CD14-positive monocyte (primary cell): ENCODE data around the gene CARMIL1. TPM values are rescaled to one million over a fixed set of nuclear protein-coding genes. Genes with fewer than 3 reads are reported as not detected.

Source experiments
- DNase-seq, 3 donors: peaks; one replicate each; pipeline ENCODE4 v3.0.0-alpha.2; 2011 to 2022
- H2AFZ ChIP-seq: 2 replicates; pipeline ENCODE4 v1.6.0; 2012; ENCODE audit warnings: mild to moderate bottlenecking, low read depth, low read length, inconsistent platforms; ENCODE audit not compliant: insufficient read depth, poor library complexity, severe bottlenecking
- H3K27ac ChIP-seq, 2 donors: 1 replicate in 1 of 2; 2 replicates in 1 of 2; pipeline ENCODE4 v1.5.1; 2012 to 2013; ENCODE audit warnings: low read length in 2 of 2, control low read depth in 1 of 2, inconsistent platforms in 1 of 2, low read depth in 1 of 2, mild to moderate bottlenecking in 1 of 2
- H3K27me3 ChIP-seq, 2 donors: one replicate each; pipeline versions ENCODE4 v1.6.0 to v1.6.1; 2011 to 2013; ENCODE audit warnings: low read length in 2 of 2; ENCODE audit not compliant: control insufficient read depth in 2 of 2, insufficient read depth in 2 of 2
- H3K36me3 ChIP-seq, 2 donors: replicated peaks in 1 of 2; 1 replicate in 1 of 2; 2 replicates in 1 of 2; pipeline versions ENCODE4 v1.5.1 to v1.6.1; 2012 to 2013; ENCODE audit warnings: low read length in 2 of 2, control low read depth in 1 of 2, inconsistent platforms in 1 of 2, mild to moderate bottlenecking in 1 of 2; ENCODE audit not compliant: insufficient read depth in 2 of 2, control insufficient read depth in 1 of 2
- H3K4me1 ChIP-seq, 2 donors: 1 replicate in 1 of 2; 2 replicates in 1 of 2; pipeline versions ENCODE4 v1.5.1 to v1.6.1; 2012 to 2013; ENCODE audit warnings: low read length in 2 of 2, control low read depth in 1 of 2, inconsistent platforms in 1 of 2, mild to moderate bottlenecking in 1 of 2, moderate library complexity in 1 of 2; ENCODE audit not compliant: insufficient read depth in 2 of 2, control insufficient read depth in 1 of 2
- H3K4me2 ChIP-seq: replicated peaks from 2 replicates; pipeline ENCODE3; 2012; ENCODE audit warnings: low read length, moderate library complexity, mild to moderate bottlenecking; ENCODE audit not compliant: poor library complexity, severe bottlenecking; ENCODE audit errors: extremely low read depth
- H3K4me3 ChIP-seq, 3 experiments: fragments of 200-600 bp in 1 of 3; sonication (generic) in 1 of 3; replicated peaks in 1 of 3; 1 replicate in 2 of 3; 2 replicates in 1 of 3; pipeline ENCODE4 v1.5.1; 2011 to 2013; ENCODE audit warnings: low read length in 3 of 3, mild to moderate bottlenecking in 3 of 3, control low read depth in 2 of 3, low read depth in 2 of 3, inconsistent platforms in 1 of 3, moderate library complexity in 1 of 3
- H3K79me2 ChIP-seq: 2 replicates; pipeline ENCODE4 v1.6.0; 2012; ENCODE audit warnings: mild to moderate bottlenecking, control low read depth, inconsistent platforms, low read length, moderate library complexity; ENCODE audit not compliant: insufficient read depth
- H3K9ac ChIP-seq: 2 replicates; pipeline ENCODE4 v1.6.0; 2017; ENCODE audit warnings: low read length, mild to moderate bottlenecking; ENCODE audit not compliant: insufficient read depth, poor library complexity, severe bottlenecking
- H3K9me3 ChIP-seq, 2 donors: replicated peaks in 1 of 2; 1 replicate in 1 of 2; 2 replicates in 1 of 2; pipeline versions ENCODE4 v1.5.1 to v1.6.1; 2012 to 2013; ENCODE audit warnings: low read length in 2 of 2, control low read depth in 1 of 2; ENCODE audit not compliant: control insufficient read depth in 1 of 2, insufficient read depth in 1 of 2
- H4K20me1 ChIP-seq: 2 replicates; pipeline ENCODE4 v1.6.0; 2012; ENCODE audit warnings: mild to moderate bottlenecking, low read length, control low read depth, moderate library complexity; ENCODE audit not compliant: insufficient read depth
- H3K27ac Mint-ChIP-seq, 7 donors: one replicate each; pipeline ENCODE4 v1.8.0; 2020; ENCODE audit warnings: mild to moderate bottlenecking in 7 of 7, mixed read lengths in 7 of 7, moderate library complexity in 6 of 7, inconsistent platforms in 2 of 7
- H3K27me3 Mint-ChIP-seq, 3 donors: one replicate each; pipeline ENCODE4 v1.8.0; 2021 to 2022; ENCODE audit warnings: low read depth in 3 of 3, mild to moderate bottlenecking in 3 of 3, mixed read lengths in 3 of 3, moderate library complexity in 3 of 3, inconsistent platforms in 1 of 3
- H3K36me3 Mint-ChIP-seq, 2 donors: one replicate each; pipeline ENCODE4 v1.8.0; 2020; ENCODE audit warnings: mixed read lengths in 2 of 2, inconsistent platforms in 1 of 2, mild to moderate bottlenecking in 1 of 2
- H3K4me1 Mint-ChIP-seq: one replicate; pipeline ENCODE4 v1.8.0; 2020; ENCODE audit warnings: mild to moderate bottlenecking, mixed read lengths
- H3K4me3 Mint-ChIP-seq, 2 donors: one replicate each; pipeline ENCODE4 v1.8.0; 2020; ENCODE audit warnings: mild to moderate bottlenecking in 2 of 2, mixed read lengths in 2 of 2, moderate library complexity in 1 of 2
- H3K9me3 Mint-ChIP-seq, 7 donors: one replicate each; pipeline ENCODE4 v1.8.0; 2020 to 2022; ENCODE audit warnings: mixed read lengths in 7 of 7, mild to moderate bottlenecking in 6 of 7, moderate library complexity in 6 of 7, inconsistent platforms in 2 of 7
- WGBS: methylation state at CpG from one replicate; pipeline ENCODE4 v1.1.5; 2013; ENCODE audit warnings: missing lambda C conversion rate; ENCODE audit not compliant: insufficient coverage; 5-methylcytosine and 5-hydroxymethylcytosine counted together
- intact Hi-C, 2 donors: fragments of 100-400 bp; cut with micrococcal nuclease; formaldehyde crosslinking; loops; one replicate each; pipeline versions ENCODE4 v1.15.0 to v1.15.1; 2023
- polyA plus RNA-seq, 3 donors: library from polyadenylated mRNA; depleted of rRNA in 1 of 3; unstranded in 2 of 3; stranded (reverse) in 1 of 3; fragments of 300-500 nt in 2 of 3; fragments of >200 nt in 1 of 3; fragmentation: Illumina TruSeq in 2 of 3; gene quantifications; 1 replicate in 2 of 3; 2 replicates in 1 of 3; pipeline ENCODE4 v1.2.3, GENCODE V29; 2012 to 2021
- TF ChIP-seq, protein P1 (sequence below): fragments of 200-600 bp; IDR thresholded peaks from one replicate; pipeline ENCODE4 v1.8.0; 2022; ENCODE audit warnings: antibody characterized with exemption, mild to moderate bottlenecking

The CARMIL1 gene
- polyA plus RNA-seq, 3 donors = 0.30 to 0.49 (median 0.41) TPM

DNA sequence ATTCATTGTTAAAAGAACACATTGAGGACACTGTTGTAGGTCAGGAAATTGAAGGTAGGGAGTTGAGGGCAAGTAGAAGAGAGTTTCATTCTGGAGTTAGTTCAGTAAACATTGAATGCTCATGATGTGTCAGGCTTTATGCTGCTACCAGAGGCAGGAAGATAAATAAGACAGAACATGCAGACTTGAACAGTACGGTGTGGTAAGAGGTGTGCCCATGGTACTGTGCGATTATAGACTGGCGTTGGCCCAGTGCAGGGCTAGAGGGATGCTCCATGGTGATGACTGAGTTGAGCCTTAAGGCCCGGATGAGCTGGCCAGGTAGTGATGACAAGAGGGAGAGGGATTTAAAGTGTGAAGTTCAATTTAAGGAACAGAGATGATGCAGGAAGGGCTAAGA is 50.8 kb downstream of the CARMIL1 start:
- Mint-ChIP-seq H3K9me3 (peaks cover 0 to 3% (median 0%) of the 10 kb centered on the region in 7 donors), H3K27ac (no peak overlapping the region), H3K4me1 (peaks cover 22% of the 10 kb centered on the region), H3K4me3 (no peak overlapping the region), H3K27me3 (peaks cover 0 to 2% (median 0%) of the 10 kb centered on the region in 3 donors), H3K36me3 (peaks cover 0 to 3% of the 10 kb centered on the region in 2 donors)
- intact Hi-C loops = no loop called here
- Histone ChIP-seq H4K20me1 (no peaks in the 10 kb centered on the region), H3K4me1 (peaks cover 17 to 18% of the 10 kb centered on the region in 2 donors), H3K27me3 (no peaks in the 10 kb centered on the region), H3K4me3 (no peak overlapping the region), H3K9me3 (no peaks in the 10 kb centered on the region), H3K36me3 (no peaks in the 10 kb centered on the region), H3K9ac (no peak overlapping the region), H2AFZ (no peak overlapping the region), H3K79me2 (no peaks in the 10 kb centered on the region), H3K4me2 (no peak overlapping the region), H3K27ac (no peak overlapping the region)
- DNase-seq = no peak
- TF ChIP-seq, protein P1, sequence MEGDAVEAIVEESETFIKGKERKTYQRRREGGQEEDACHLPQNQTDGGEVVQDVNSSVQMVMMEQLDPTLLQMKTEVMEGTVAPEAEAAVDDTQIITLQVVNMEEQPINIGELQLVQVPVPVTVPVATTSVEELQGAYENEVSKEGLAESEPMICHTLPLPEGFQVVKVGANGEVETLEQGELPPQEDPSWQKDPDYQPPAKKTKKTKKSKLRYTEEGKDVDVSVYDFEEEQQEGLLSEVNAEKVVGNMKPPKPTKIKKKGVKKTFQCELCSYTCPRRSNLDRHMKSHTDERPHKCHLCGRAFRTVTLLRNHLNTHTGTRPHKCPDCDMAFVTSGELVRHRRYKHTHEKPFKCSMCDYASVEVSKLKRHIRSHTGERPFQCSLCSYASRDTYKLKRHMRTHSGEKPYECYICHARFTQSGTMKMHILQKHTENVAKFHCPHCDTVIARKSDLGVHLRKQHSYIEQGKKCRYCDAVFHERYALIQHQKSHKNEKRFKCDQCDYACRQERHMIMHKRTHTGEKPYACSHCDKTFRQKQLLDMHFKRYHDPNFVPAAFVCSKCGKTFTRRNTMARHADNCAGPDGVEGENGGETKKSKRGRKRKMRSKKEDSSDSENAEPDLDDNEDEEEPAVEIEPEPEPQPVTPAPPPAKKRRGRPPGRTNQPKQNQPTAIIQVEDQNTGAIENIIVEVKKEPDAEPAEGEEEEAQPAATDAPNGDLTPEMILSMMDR = no peak
- WGBS = 93% methylated on average over 4 of the region's 4 CpGs

DNA sequence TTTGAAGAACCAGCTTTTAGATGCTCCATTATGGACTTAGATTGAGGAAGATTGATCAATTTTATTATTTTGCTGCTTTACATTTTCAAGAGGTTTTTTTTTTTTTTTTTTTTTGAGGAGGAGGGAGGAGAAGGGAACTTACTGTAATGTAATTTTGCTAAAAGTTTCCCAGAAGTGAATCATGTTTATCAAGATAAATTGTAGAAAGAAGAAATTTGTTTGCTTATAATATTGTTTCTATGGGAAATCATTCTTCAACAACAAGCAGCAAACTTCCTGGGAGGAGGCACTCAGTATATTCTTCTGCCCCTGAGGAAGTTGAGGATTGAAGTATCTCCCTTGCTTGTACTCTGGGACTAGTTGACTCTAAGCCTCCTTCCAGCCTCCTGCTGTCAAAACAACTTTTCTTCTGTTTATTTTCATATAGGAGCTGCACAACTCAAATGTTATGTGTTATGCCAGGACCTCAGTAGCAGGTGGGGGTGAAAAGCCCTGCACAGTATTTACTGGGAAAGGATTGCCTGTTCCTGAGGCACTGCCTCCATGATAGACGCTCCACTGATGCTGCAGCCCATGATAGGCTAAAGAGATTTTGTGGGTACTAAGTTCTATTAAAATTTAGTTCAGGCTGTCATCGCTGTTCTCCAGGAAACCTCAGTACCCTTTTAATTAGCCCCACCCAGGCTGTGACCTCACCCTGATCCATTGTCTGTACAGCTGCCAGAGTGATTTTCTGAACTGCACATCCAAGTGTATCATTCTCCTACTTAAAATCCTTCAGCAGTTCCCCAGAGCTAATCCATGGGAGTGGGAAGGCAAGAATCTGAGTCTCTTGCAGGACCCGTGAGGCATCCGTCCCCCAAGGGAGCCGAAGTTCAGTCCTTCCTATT is 51.9 kb downstream of the CARMIL1 start:
- 100% methylated on average over 1 of the region's 5 CpGs for WGBS
- Mint-ChIP-seq H3K27ac (no peak overlapping the region), H3K9me3 (peaks cover 0 to 3% (median 0%) of the 10 kb centered on the region in 7 donors), H3K4me3 (no peak overlapping the region), H3K4me1 (peaks cover 22% of the 10 kb centered on the region), H3K36me3 (peaks cover 0 to 3% of the 10 kb centered on the region in 2 donors), H3K27me3 (peaks cover 0 to 2% (median 0%) of the 10 kb centered on the region in 3 donors)
- H3K9me3 ChIP-seq = no peaks in the 10 kb centered on the region
- no peaks in the 10 kb centered on the region for H3K27me3 ChIP-seq
- no peaks in the 10 kb centered on the region for H3K79me2 ChIP-seq
- H3K36me3 ChIP-seq = no peaks in the 10 kb centered on the region
- intact Hi-C loops = no loop called here
- TF ChIP-seq, protein P1 = no peak
- H3K9ac ChIP-seq = no peak overlapping the region
- H3K4me1 ChIP-seq = peaks cover 10 to 13% of the 10 kb centered on the region in 2 donors
- no peak overlapping the region for H3K27ac ChIP-seq
- no peak for DNase-seq
- no peaks in the 10 kb centered on the region for H4K20me1 ChIP-seq
- H3K4me3 ChIP-seq = no peak overlapping the region
- no peak overlapping the region for H3K4me2 ChIP-seq
- no peak overlapping the region for H2AFZ ChIP-seq
